T-helper 2 cell treated with Interferon-gamma antibody and Interleukin-4, amounts not matched to agents 5 μg/mL and 100 μg/mL, for 36 hours (primary cell): ENCODE measurements around the gene CCNQ.
A peak's percentile ranks its signal among the peaks of the same experiment; 100 is the strongest.

ENCODE experiments used
- DNase-seq: peaks from one replicate; pipeline ENCODE4 v3.0.0; 2021; ENCODE audit warnings: low spot score
- H3K27ac Mint-ChIP-seq: one replicate; pipeline ENCODE4 v1.8.0; 2021; ENCODE audit warnings: mild to moderate bottlenecking, mixed read lengths
- H3K27me3 Mint-ChIP-seq: one replicate; pipeline ENCODE4 v1.8.0; 2021; ENCODE audit warnings: low read depth, mixed read lengths
- H3K36me3 Mint-ChIP-seq: one replicate; pipeline ENCODE4 v1.8.0; 2021; ENCODE audit warnings: low read depth, mixed read lengths
- H3K4me1 Mint-ChIP-seq: one replicate; pipeline ENCODE4 v1.8.0; 2021; ENCODE audit warnings: low read depth, mixed read lengths
- H3K4me3 Mint-ChIP-seq: one replicate; pipeline ENCODE4 v1.8.0; 2022; ENCODE audit warnings: mild to moderate bottlenecking, moderate library complexity, mixed read lengths
- H3K9me3 Mint-ChIP-seq: one replicate; pipeline ENCODE4 v1.8.0; 2021; ENCODE audit warnings: mixed read lengths

Gene CCNQ

DNA sequence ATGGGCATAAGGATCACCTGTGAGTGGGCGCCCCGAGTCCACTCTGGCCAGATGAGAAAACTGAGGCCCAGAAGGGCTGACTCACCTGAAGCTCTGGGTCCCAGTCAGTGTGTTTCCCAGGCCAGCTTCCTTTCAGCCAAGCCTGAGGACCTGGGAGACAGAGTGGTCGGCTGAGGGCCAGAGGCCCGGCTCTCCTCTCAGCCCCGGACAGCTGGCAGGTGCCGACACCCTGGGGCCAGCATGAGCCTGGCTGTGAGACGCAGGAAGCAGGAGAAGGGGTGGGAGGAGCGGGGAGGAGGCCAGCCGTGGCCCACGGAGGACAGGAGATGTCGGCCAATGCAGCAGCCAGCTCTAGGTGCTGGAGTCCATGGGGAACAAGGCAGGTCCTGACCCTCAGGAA, 52.6 kb downstream of the CCNQ start:
- no peaks in the 10 kb centered on the region for H3K4me1 Mint-ChIP-seq
- DNase-seq: no peak
- no peaks in the 10 kb centered on the region for H3K9me3 Mint-ChIP-seq
- no peaks in the 10 kb centered on the region for H3K36me3 Mint-ChIP-seq
- H3K27ac Mint-ChIP-seq: no peak overlapping the region
- H3K27me3 Mint-ChIP-seq: no peaks in the 10 kb centered on the region
- no peak overlapping the region for H3K4me3 Mint-ChIP-seq

DNA sequence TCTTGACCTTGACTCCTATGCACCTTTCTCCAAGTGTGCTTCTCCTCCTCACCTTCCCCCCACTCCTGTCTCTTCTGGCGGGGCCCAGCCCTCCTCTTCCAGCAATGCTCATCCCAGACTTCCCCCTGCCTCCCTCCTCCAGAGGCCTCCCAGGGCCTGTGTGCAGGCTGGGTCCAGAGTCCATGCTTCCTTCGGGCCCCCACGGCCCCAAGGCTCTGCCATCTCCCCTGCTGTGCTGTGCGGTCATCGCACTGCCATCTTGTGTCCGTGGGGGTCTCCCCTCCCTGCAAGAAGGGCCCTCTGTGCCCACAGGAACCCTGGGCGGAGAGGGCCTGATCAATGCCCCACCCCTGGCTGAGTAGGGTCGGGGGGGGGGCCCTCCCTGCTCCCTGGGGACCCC, 54.2 kb downstream of the CCNQ start:
- H3K27me3 Mint-ChIP-seq: no peaks in the 10 kb centered on the region
- no peaks in the 10 kb centered on the region for H3K9me3 Mint-ChIP-seq
- no peak overlapping the region for H3K27ac Mint-ChIP-seq
- H3K36me3 Mint-ChIP-seq: no peaks in the 10 kb centered on the region
- no peak overlapping the region for H3K4me3 Mint-ChIP-seq
- DNase-seq: no peak
- H3K4me1 Mint-ChIP-seq: no peaks in the 10 kb centered on the region

DNA sequence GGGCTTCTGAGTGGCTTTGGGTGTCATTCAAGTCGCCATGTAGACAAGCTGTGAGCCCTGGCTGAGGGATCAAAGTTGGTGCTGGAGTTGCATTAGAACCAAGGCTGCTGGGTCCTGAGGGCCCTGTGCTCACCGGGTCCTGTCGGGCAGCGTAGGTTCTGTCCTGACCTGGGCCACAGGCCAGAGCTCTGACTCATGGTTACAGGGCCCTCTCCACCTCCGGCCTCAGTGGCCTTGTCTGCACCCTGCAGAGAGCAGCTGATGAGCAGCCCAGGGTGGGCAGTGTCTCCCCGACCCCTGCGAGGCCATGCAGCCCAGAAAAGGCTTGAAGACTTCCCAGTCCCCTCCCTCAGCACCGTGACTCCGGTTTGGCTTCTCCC, 59.0 kb downstream of the CCNQ start:
- Mint-ChIP-seq H3K9me3 (no peaks in the 10 kb centered on the region), H3K36me3 (no peaks in the 10 kb centered on the region), H3K27me3 (no peaks in the 10 kb centered on the region), H3K4me3 (no peak overlapping the region), H3K27ac (no peak overlapping the region), H3K4me1 (no peaks in the 10 kb centered on the region)
- no peak for DNase-seq

DNA sequence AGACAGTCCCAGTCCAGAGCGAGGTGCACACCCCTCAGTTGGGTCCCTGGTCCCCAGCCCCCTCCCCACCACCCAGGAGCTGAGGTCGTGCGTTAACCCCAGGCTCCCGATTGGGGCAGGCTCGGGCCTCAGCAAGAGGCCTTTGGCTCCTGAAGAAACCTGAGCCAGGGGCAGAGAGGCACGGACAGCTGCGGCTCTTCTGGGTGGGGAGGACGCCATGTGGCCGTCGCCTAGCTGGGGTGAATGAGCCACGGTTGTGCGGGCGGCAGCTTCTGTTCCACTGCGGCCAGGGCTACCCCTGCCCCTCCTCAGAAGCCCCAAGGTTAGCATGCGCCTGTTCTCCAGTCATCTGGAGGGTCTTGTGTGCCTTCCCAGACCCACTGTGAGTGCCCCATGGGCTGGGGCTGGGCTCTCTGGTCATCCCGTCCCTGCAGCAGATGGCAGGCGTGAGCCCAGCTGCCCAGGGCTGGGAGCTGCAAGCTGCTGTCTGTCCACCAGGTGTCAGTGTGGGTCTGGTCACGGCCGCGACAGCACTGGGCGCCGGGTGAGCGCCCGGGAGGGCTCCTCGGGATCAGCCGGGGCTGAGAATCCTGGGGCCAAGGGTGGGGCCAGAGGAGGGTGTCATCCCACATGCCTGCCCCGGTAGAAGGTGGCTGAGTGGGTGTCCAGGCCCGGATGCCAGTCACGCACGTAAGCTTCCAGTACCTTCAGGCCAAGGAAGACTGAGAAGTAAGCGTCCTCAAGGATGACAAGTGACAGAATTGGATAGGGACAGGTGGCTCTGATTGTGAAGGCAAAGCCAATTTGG, 59.6 kb downstream of the CCNQ start:
- Mint-ChIP-seq H3K4me1 (no peaks in the 10 kb centered on the region), H3K4me3 (no peak overlapping the region), H3K36me3 (no peaks in the 10 kb centered on the region), H3K27me3 (no peaks in the 10 kb centered on the region), H3K27ac (no peak overlapping the region), H3K9me3 (no peaks in the 10 kb centered on the region)
- peak; percentile 17 for DNase-seq

DNA sequence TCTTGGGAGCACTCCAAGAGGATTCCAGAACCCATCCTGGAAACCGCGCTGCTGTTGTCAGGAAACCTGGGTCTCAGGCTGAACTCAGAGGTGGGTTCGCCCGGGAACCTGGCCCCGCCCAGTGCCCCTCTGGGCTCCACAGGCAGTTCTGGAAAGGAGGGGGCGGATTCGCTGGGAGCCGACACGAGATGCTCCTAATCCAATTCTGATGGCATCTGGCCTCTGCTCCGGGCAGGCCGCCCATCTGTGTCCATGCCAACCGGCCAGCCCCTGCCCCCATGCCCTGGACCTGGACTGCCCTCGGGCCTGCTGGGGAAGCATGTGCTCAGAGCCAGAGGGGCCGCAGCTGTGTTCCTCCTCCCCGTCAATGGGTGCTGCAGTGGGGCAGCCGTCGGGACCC, 60.5 kb downstream of the CCNQ start:
- no peak for DNase-seq
- no peak overlapping the region for H3K27ac Mint-ChIP-seq
- H3K4me1 Mint-ChIP-seq: no peaks in the 10 kb centered on the region
- no peak overlapping the region for H3K4me3 Mint-ChIP-seq
- no peaks in the 10 kb centered on the region for H3K27me3 Mint-ChIP-seq
- no peaks in the 10 kb centered on the region for H3K9me3 Mint-ChIP-seq
- H3K36me3 Mint-ChIP-seq: no peaks in the 10 kb centered on the region
